ENCODE results near the gene CRYAA.

DNA sequence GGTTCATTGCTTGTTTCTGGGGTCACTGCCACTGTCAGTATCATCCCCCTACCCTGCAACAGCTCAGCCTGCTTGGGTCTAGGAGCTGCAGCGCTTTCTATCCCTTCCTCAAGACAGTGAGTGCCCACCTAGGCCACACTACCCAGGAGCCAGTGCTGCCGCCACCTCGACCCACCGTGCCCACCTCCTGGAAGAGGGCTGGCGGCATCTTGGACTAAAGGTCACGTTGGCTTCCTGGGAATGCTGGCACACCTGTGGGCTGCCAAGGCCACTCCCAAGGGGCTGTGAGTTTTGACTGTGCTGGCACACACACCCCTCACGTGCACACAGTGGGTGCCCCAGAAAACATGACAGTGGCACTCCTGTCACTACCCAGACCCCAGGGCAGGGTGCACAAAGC is 22.1 kb downstream of the CRYAA start:
- TF ChIP-seq JUN (IDR thresholded peaks at IDR 0.05; ENCODE audit: borderline replicate concordance, insufficient read depth, insufficient read length, low read depth) (no peak), POLR2AphosphoS5 (IDR thresholded peaks at IDR 0.05; ENCODE audit: insufficient read depth, low read depth, low read length) (no peak), MYC (IDR thresholded peaks at IDR 0.05; ENCODE audit: low read depth, low read length) (no peak), POLR2A (IDR thresholded peaks at IDR 0.05; ENCODE audit: low read depth, low read length) (no peak), EZH2 (IDR thresholded peaks at IDR 0.05; ENCODE audit: borderline replicate concordance, low read depth, low read length, severe bottlenecking) (no peak), GATA2 (IDR thresholded peaks at IDR 0.05; ENCODE audit: insufficient read depth, insufficient read length, low read depth, low read length) (no peak), FOS (IDR thresholded peaks at IDR 0.05; ENCODE audit: borderline replicate concordance, insufficient read depth, low read length) (no peak)
- TF ChIP-seq, protein P1, sequence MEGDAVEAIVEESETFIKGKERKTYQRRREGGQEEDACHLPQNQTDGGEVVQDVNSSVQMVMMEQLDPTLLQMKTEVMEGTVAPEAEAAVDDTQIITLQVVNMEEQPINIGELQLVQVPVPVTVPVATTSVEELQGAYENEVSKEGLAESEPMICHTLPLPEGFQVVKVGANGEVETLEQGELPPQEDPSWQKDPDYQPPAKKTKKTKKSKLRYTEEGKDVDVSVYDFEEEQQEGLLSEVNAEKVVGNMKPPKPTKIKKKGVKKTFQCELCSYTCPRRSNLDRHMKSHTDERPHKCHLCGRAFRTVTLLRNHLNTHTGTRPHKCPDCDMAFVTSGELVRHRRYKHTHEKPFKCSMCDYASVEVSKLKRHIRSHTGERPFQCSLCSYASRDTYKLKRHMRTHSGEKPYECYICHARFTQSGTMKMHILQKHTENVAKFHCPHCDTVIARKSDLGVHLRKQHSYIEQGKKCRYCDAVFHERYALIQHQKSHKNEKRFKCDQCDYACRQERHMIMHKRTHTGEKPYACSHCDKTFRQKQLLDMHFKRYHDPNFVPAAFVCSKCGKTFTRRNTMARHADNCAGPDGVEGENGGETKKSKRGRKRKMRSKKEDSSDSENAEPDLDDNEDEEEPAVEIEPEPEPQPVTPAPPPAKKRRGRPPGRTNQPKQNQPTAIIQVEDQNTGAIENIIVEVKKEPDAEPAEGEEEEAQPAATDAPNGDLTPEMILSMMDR (IDR thresholded peaks at IDR 0.05; ENCODE audit: extremely low read depth in 1 of 2, insufficient read depth in 1 of 2, low read depth in 1 of 2, low read length in 2 of 2), result no peak
- TF ChIP-seq, protein P2, sequence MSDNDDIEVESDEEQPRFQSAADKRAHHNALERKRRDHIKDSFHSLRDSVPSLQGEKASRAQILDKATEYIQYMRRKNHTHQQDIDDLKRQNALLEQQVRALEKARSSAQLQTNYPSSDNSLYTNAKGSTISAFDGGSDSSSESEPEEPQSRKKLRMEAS (IDR thresholded peaks at IDR 0.05; ENCODE audit: insufficient read depth, insufficient read length), result no peak

Data from endothelial cell of umbilical vein (primary cell).